Caco-2 (cell line): ENCODE results near the gene LRGUK. TPM values are rescaled to one million over a fixed set of nuclear protein-coding genes. Genes with fewer than 3 reads are reported as not detected.

Experiments used
- BruUV-seq: library from RNA; stranded (reverse); fragments of 400-500 nt; replicated peaks from 2 replicates; lab custom pipeline; 2021; lab: Mats Ljungman, UMichigan
- CTCF ChIA-PET: fragments of 300-600 bp; sonication (Branson Sonifier 250); formaldehyde crosslinking; loops from one replicate; lab custom pipeline; 2022; ENCODE audit warnings: antibody characterized with exemption; lab: Charles Lee
- POLR2A ChIA-PET: fragments of 300-600 bp; sonication (Branson Sonifier 250); formaldehyde crosslinking; loops from one replicate; lab custom pipeline; 2022; ENCODE audit warnings: antibody characterized with exemption; lab: Charles Lee
- DNase-seq, 2 experiments: peaks; one replicate each; pipeline versions ENCODE4 v3.0.0 to v3.0.0-alpha.2; 2020 to 2022
- H3K27me3 ChIP-seq: replicated peaks from 2 replicates; pipeline ENCODE4 v1.6.0; 2011; ENCODE audit warnings: low read length; ENCODE audit not compliant: control insufficient read depth, insufficient read depth
- H3K36me3 ChIP-seq: 2 replicates; pipeline ENCODE4 v1.5.1; 2011; ENCODE audit warnings: low read length; ENCODE audit not compliant: control insufficient read depth, insufficient read depth
- H3K4me1 ChIP-seq: fragments of 250-450 bp; sonication (Bioruptor Pico); 2 replicates; pipeline ENCODE4 v1.5.1; 2020; ENCODE audit warnings: mild to moderate bottlenecking
- H3K4me3 ChIP-seq: 2 replicates; pipeline ENCODE4 v1.5.1; 2011; ENCODE audit warnings: low read depth, mild to moderate bottlenecking, control low read depth, low read length
- H3K9me3 ChIP-seq: fragments of 250-450 bp; sonication (Bioruptor Pico); 2 replicates; pipeline ENCODE4 v1.5.1; 2020; ENCODE audit warnings: mild to moderate bottlenecking, moderate library complexity
- H3K27ac Mint-ChIP-seq: one replicate; pipeline ENCODE4 v1.8.0; 2022; ENCODE audit warnings: mixed read lengths; ENCODE audit not compliant: unreplicated experiment
- H3K27me3 Mint-ChIP-seq: one replicate; pipeline ENCODE4 v1.8.0; 2022; ENCODE audit warnings: mixed read lengths; ENCODE audit not compliant: insufficient read depth, unreplicated experiment
- H3K36me3 Mint-ChIP-seq: one replicate; pipeline ENCODE4 v1.8.0; 2022; ENCODE audit warnings: mild to moderate bottlenecking, mixed read lengths; ENCODE audit not compliant: insufficient read depth, unreplicated experiment
- H3K4me1 Mint-ChIP-seq: one replicate; pipeline ENCODE4 v1.8.0; 2022; ENCODE audit warnings: low read depth, mixed read lengths; ENCODE audit not compliant: unreplicated experiment
- H3K4me3 Mint-ChIP-seq: one replicate; pipeline ENCODE4 v1.8.0; 2022; ENCODE audit warnings: mild to moderate bottlenecking, moderate library complexity, mixed read lengths; ENCODE audit not compliant: unreplicated experiment
- H3K9me3 Mint-ChIP-seq: one replicate; pipeline ENCODE4 v1.8.0; 2022; ENCODE audit warnings: mixed read lengths; ENCODE audit not compliant: unreplicated experiment
- CTCF ChIP-seq, 2 experiments: fragments of 200-600 bp in 1 of 2; IDR thresholded peaks; 1 replicate in 1 of 2; 2 replicates in 1 of 2; pipeline versions ENCODE4 v1.5.1 to v1.8.0; 2011 to 2022; ENCODE audit warnings: antibody characterized with exemption in 1 of 2, control low read depth in 1 of 2, inconsistent platforms in 1 of 2, low read depth in 1 of 2, low read length in 1 of 2, mild to moderate bottlenecking in 1 of 2, moderate library complexity in 1 of 2; ENCODE audit not compliant: insufficient read depth in 1 of 2, severe bottlenecking in 1 of 2, unreplicated experiment in 1 of 2
- intact Hi-C: fragments of 100-400 bp; cut with micrococcal nuclease; formaldehyde crosslinking; loops from one replicate; pipeline ENCODE4 v1.10.0; 2022; ENCODE audit not compliant: unreplicated experiment
- total RNA-seq: library from RNA; stranded (reverse); gene quantifications from 2 replicates; pipeline ENCODE4 v1.2.3, GENCODE V29; 2022

LRGUK gene
- total RNA-seq, 1 experiment from 2014 or later: 0.09 TPM

- Histone ChIP-seq H3K36me3 (no peaks in the 10 kb centered on the region), H3K9me3 (no peaks in the 10 kb centered on the region), H3K4me1 (no peaks in the 10 kb centered on the region), H3K4me3 (no peak overlapping the region), H3K27me3 (no peaks in the 10 kb centered on the region)
- Mint-ChIP-seq H3K4me3 (no peak overlapping the region), H3K9me3 (peaks cover 13% of the 10 kb centered on the region), H3K4me1 (no peaks in the 10 kb centered on the region), H3K27me3 (peaks cover 3% of the 10 kb centered on the region), H3K27ac (no peak overlapping the region), H3K36me3 (no peaks in the 10 kb centered on the region)
- DNase-seq: no peak
- ChIA-PET POLR2A (no interaction called here), CTCF (no interaction called here)
- intact Hi-C loops: loop anchor here (2.0 kb wide), 1 partner anchor 15 kb away; no protein-coding TSS in a partner anchor
- BruUV-seq: no TSS peak
- no peak for TF ChIP-seq CTCF (IDR thresholded peaks at IDR 0.05; ENCODE audit: insufficient read depth in 1 of 2, low read depth in 1 of 2, low read length in 1 of 2, severe bottlenecking in 1 of 2, unreplicated experiment in 1 of 2)
These were observed 13.5 kb upstream of the LRGUK start for GRCh38 chr7:134113655-134114054.

- H3K9me3 Mint-ChIP-seq: peaks cover 13% of the 10 kb centered on the region
- Histone ChIP-seq H3K9me3 (no peaks in the 10 kb centered on the region), H3K4me1 (no peaks in the 10 kb centered on the region), H3K36me3 (no peaks in the 10 kb centered on the region), H3K27me3 (no peaks in the 10 kb centered on the region), H3K4me3 (no peak overlapping the region)
- ChIA-PET CTCF (no interaction called here), POLR2A (no interaction called here)
- no peak for DNase-seq
- BruUV-seq: no TSS peak
- H3K27me3 Mint-ChIP-seq: peaks cover 3% of the 10 kb centered on the region
- no peak for TF ChIP-seq CTCF (IDR thresholded peaks at IDR 0.05; ENCODE audit: insufficient read depth in 1 of 2, low read depth in 1 of 2, low read length in 1 of 2, severe bottlenecking in 1 of 2, unreplicated experiment in 1 of 2)
- no peaks in the 10 kb centered on the region for H3K36me3 Mint-ChIP-seq
- intact Hi-C loops: loop anchor here (2.0 kb wide), 1 partner anchor 16 kb away; no protein-coding TSS in a partner anchor
- H3K4me1 Mint-ChIP-seq: no peaks in the 10 kb centered on the region
- H3K4me3 Mint-ChIP-seq: no peak overlapping the region
- H3K27ac Mint-ChIP-seq: no peak overlapping the region
These were observed 12.1 kb upstream of the LRGUK start for GRCh38 chr7:134114992-134115391.

GRCh38 chr7:134120405-134120804, 6.7 kb upstream of the LRGUK start:
- H3K27ac Mint-ChIP-seq: no peak overlapping the region
- Histone ChIP-seq H3K4me3 (no peak overlapping the region), H3K36me3 (no peaks in the 10 kb centered on the region), H3K27me3 (no peaks in the 10 kb centered on the region; the same call in 1 of the 2 replicates), H3K4me1 (no peaks in the 10 kb centered on the region), H3K9me3 (no peaks in the 10 kb centered on the region)
- BruUV-seq: no TSS peak
- no peaks in the 10 kb centered on the region for H3K36me3 Mint-ChIP-seq
- intact Hi-C loops: no loop called here
- H3K4me1 Mint-ChIP-seq: no peaks in the 10 kb centered on the region
- H3K9me3 Mint-ChIP-seq: no peaks in the 10 kb centered on the region
- no peak for DNase-seq
- TF ChIP-seq CTCF (IDR thresholded peaks at IDR 0.05; ENCODE audit: insufficient read depth in 1 of 2, low read depth in 1 of 2, low read length in 1 of 2, severe bottlenecking in 1 of 2, unreplicated experiment in 1 of 2): no peak
- H3K27me3 Mint-ChIP-seq: peaks cover 16% of the 10 kb centered on the region
- ChIA-PET POLR2A (no interaction called here), CTCF (no interaction called here)
- H3K4me3 Mint-ChIP-seq: no peak overlapping the region
